GM18517 (cell line): ENCODE results near the gene SGCA.

ENCODE experiments used
- ATAC-seq: cut with Tn5 transposase; IDR thresholded peaks from one replicate; pipeline ENCODE4 v1.9.1; 2021; ENCODE audit warnings: mild to moderate bottlenecking, moderate library complexity; ENCODE audit not compliant: unreplicated experiment

SGCA gene

GRCh38 chr17:50221266-50221863 is 55.6 kb downstream of the SGCA start:
- ATAC-seq: no peak

- ATAC-seq: no peak
Observed at GRCh38 chr17:50221864-50222545, 56.2 kb downstream of the SGCA start.

GRCh38 chr17:50222922-50223321 is 57.1 kb downstream of the SGCA start:
- ATAC-seq: no peak
